Measurements from ENCODE around the gene PCNT.

DNA sequence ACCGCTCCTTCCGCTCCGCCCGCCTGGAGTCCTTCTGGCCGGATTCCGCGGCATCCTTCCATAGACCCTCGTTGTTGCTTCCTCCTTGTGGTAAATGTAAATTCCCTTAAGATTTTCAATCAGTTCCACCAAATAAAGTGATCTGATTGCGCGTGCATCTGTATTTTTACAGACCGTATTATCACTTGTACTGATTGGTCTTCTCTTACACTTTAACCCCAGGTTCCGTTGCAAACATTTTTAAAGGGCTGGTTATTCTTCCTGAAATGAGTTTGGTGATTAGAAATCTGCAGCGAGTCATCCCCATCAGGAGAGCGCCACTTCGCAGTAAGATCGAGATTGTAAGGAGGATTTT, 37.3 kb upstream of the PCNT start:
- TF ChIP-seq, protein P1, sequence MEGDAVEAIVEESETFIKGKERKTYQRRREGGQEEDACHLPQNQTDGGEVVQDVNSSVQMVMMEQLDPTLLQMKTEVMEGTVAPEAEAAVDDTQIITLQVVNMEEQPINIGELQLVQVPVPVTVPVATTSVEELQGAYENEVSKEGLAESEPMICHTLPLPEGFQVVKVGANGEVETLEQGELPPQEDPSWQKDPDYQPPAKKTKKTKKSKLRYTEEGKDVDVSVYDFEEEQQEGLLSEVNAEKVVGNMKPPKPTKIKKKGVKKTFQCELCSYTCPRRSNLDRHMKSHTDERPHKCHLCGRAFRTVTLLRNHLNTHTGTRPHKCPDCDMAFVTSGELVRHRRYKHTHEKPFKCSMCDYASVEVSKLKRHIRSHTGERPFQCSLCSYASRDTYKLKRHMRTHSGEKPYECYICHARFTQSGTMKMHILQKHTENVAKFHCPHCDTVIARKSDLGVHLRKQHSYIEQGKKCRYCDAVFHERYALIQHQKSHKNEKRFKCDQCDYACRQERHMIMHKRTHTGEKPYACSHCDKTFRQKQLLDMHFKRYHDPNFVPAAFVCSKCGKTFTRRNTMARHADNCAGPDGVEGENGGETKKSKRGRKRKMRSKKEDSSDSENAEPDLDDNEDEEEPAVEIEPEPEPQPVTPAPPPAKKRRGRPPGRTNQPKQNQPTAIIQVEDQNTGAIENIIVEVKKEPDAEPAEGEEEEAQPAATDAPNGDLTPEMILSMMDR (IDR thresholded peaks at IDR 0.05; ENCODE audit: insufficient read depth, low read length): no peak
- no peak for TF ChIP-seq POLR2AphosphoS5 (IDR thresholded peaks at IDR 0.05; ENCODE audit: low read depth)
